Hematopoietic multipotent progenitor cell treated with erythropoietin and hydrocortisone succinate and interleukin-3 and kit ligand, for 15 days (in vitro differentiated cells): Measurements from ENCODE around the gene COIL.
"Not testable (repeated sequence)": the region's sequence is repeated elsewhere in the genome, so short reads cannot be mapped to it uniquely, and the experiment has no call there.

Experiments used
- DNase-seq: peaks from one replicate; pipeline ENCODE4 v3.0.0-alpha.2; 2015; ENCODE audit warnings: low spot score

The COIL gene

DNA sequence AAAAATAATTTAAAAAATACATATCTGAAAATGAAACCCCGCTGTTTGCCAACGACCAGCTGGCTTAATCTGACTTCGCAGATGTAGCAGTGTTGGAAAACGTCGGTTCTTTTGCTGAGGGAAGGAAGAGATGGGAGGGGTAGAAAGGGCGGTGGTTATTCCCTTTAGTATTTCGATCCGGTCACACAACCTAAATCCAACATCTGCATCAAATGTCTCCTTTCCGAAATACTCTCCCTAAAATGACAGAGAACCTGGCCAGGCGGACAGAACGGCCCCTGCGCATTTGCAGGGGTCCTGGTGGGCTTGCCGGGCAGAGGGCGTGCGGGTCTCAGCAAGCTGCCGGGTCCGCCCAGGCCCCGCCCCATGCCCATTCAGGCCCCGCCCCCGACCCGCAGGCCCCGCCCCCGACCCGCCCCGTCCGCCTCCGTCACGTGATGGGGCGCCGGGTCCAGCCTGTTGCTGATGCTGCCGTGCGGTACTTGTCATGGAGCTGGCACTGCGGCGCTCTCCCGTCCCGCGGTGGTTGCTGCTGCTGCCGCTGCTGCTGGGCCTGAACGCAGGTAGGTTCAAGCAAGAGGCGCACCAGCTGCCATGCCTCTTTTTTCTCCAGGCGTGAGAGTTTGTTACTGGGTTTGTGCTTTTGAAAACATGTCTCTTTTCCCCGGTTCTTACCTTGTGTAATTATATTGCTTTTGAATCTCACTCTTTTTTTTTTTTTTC, 17.0 kb upstream of the COIL start, which contains the start of gene SCPEP1:
Gene SCPEP1 (plus strand): TSS at position 459 of the 723 bp plus-strand sequence. CDS start 29 bp downstream, at position 488.
- DNase-seq: peak; percentile 84

DNA sequence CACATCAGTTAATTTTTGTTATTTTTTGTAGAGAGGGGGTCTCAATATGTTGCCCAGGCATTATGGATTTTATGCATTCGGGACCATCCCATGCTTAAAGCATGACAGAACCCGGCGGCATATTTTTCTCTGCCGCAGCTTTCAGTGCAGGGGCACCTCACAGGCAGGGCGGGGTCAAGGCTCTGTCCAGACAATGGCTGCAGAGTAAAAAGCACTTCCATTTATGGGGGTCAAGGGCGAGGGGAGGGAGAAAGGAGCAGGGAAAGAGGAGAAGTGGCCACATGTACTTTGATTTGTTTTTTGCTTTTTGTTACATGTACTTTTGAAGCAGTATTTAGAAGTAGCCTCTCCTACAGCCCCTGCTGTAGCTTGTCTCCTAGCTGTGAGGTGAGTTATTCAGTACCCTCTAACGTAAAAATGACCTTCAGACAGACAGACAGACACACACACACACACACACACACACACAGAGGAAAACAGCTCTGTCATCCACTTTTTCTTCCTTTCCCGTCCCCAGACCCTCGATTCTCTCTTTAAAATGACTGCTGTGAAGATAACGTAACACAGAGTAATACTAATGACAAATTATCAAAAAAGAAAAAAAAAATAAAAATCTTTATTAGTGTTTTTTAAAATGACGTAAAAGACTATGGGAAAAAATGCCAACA, 16.2 kb upstream of the COIL start:
- no peak for DNase-seq

DNA sequence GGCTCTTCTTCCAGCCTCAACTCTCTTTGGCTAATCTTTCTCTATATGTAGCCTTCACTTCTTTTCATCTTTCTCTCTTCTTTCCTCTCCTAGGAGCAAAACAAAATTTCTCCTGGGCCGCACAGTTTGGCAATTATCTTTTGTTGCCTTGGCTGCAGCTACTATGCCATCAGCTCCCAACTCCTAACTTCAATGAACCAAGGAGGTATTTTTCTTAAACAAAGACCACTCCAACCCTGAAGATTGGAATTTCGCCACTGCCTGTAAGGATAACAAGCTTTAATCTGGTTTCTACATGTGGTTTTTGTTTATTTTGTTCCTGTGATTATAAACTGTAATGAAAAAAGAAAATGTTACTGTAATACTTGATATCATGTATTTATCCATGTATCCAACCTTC, 14.8 kb upstream of the COIL start:
- DNase-seq: no peak

DNA sequence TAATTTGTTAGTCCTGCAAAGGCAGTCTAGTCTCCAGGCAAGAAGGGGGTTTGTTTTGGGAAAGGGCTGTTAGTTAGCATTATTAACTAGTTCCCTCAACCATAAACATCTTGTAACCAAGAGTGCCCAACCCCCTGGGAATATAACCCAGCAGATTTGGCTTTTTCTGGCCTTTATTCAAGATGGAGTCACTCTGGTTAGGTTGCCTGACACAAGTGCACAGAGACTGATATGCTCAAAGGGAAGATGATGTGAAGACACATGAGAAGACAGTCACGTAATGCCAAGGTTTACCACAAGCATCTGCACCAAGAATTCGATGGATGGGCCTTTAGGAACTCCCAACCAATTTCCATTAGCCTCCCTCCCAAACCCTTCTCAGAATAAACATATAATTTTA, 13.2 kb upstream of the COIL start:
- no peak for DNase-seq

DNA sequence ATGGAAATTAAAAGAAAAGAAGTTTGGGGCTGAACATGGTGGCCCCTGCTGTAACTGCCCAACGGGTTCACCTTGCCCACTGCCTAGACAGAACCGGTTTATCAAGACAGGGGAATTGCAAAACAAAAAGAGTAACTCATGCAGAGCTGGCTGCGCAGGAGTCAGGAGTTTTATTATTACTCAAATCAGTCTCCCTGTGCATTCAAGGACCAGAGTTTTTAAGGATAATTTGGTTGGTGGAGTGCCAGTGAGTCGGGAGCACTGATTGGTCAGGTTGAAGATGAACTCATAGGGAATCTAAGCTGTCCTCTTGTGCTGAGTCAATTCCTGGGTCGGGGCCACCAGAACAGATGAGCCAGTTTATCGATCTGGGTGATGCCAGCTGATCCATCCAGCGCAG, 12.7 kb upstream of the COIL start:
- no peak for DNase-seq

DNA sequence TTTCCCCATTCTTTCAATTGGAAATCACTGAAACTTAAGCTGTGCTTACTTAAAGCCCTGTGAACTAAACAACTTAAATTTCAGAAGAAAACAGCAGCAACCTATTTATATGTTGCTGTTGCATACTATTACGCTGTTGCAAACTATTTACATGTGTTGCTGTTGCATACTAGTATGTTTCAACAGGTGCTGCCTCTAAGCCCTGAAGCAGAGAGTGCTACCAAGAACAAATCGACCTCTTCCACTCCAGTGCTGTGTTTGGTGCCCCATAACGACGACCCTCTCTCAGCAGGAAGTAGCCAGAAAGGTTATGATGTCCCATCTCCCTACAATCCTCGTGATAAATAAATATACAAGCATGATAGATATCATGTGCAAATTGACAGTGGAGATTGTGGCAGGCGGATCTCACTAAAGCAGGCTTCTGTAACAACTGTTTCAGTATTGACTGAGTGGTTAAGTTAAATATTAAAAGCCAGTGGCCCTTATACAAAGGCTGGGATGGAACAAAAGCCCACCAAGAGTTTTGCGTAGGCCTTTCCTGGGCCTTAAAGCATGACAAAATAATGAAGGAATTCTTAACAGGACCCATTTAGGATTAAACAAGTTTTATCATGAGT, 11.4 kb upstream of the COIL start:
- DNase-seq: no peak

DNA sequence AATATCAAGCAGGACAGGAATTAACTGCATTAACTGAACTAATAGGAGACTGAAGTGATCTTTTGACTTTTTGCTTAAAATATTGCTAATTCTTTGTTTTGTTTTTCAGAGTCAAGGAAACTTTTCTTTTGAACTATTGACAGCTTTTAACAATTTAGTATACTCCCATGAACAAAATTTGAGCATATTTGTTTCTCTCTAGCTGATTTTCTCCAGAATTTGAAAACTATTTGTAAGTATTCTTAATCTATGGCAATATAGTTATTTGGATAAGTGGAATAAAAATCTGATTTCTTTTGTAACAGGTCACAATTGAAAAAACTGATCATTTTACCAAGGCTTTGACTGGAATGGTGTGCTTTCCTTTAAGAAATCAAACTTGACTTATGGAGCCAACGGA, 10.1 kb upstream of the COIL start:
- DNase-seq: no peak

DNA sequence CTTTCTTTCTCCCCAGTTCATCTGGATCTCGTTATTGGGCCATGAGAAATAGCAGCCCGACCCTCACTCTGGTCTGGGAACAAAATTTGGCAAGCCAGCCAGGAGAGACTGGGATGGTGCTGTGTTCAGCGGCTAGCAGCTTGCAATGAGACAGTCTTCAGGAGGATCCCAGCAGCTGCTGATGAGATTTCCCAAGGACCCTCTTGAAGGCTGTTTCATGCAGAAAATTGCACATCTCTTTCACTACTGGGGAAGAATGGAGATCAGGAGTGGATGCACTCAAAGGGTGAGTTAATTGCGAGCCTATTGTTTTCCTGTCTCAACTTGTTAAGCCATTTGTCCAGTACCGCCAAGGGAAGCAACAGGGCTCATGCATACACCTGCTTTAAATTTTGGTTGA, 5.5 kb upstream of the COIL start:
- DNase-seq: no peak

DNA sequence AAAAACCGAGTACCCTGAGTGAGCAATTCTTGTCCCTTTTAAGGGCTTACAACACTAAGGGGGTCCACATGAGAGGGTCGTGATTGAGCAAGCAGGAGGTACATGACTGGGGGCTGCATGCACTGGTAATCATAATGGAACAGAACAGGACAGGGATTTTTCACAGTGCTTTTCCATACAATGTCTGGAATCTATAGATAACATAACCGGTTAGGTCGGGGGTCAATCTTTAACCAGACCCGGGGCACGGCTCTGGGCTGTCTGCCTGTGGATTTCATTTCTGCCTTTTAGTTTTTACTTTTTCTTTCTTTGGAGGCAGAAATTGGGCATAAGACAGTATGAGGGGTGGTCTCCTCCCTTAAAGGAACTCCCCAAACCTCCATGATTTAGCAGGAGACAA, 4.8 kb upstream of the COIL start:
- DNase-seq: not testable (repeated sequence)

DNA sequence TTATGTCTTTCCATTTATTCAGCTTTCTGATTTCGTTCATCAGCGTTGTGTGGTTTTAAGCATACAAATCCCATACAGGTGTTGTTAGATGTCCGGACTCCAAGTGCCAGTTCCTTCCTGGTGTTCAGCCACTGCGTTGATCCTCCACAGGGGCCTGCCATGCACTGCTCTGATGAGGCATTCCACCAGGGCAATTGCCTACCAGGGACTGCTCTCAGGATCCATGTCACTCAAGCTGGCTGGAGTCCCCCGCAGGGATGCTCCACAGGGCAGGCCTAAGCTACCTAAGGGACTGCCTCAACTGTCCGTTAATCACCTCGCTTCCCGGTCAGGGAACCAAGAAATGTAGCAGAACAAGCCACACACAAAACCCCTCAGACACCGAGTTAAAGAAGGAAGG, 4.4 kb upstream of the COIL start:
- DNase-seq: not testable (repeated sequence)

DNA sequence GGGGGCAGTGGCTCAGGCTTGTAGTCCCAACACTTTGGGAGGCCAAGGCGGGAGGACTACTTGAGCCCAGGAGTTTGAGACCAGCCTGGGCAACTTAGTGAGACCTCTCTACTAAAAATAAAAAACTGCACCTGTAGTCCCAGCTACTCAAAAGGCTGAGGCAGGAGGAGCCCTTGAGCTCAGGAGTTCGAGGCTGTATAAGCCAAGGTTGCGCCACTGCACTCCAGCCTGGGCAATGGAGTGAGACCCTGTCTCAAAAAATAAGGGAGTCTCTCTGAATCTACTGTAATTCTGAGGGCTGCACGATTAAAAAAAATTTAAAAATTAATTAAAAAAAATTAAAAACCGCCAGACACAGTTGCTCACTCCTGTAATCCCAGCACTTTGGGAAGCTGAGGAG, 3.9 kb downstream of the COIL start:
- DNase-seq: no peak

DNA sequence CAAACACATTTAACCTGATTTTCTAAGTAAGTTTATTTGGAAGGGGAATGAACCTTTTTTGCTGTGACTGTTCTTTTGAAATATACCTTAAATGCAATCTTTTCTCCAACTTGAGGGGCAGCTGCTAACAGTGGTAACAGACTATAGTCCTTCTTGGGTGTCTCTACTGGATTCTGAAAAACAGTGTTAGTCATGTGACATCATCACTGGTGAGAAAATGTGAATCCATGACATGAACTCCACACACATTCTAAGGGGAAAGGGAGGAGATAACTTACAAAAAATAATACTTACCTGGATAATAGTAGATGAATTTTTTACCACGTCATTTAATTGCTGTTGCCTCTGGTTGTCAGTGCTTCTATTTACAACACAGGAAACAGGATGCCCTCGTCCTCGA, 11.3 kb downstream of the COIL start:
- DNase-seq: no peak

DNA sequence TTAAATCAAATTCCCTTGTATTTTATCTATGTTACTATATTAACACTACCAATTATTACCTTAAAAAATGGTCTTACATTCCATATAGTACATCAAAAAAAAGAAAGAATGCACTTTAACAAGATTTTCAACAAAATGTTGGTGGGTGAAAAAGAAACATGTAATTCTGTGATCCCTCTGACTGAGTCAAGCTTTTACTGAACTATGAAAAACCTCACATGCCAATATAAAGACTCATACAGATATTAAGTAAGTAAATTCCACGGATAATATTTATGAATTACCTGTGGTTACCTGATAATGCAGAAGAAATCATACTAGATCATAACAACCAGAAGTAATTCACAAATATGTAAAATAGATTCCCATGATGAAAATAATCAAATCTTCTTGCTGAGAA, 12.4 kb downstream of the COIL start:
- DNase-seq: no peak

DNA sequence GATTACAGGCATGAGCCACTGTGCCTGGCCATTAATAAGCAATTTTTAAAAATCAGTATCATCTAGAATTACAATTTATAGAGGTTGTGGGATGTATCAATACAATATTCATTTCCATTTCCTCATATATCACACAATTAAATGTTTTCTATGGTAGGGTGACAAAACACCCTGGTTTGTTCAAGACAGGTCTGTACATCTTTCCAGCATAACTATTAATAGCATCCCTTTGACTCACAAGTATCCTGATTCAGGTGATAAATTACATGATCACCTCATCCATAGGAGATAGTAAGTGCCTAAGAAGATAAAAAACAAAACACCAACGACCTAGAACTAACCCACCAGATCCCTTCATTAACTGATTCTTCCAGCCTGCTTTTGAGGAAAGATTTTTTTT, 13.1 kb downstream of the COIL start:
- no peak for DNase-seq

DNA sequence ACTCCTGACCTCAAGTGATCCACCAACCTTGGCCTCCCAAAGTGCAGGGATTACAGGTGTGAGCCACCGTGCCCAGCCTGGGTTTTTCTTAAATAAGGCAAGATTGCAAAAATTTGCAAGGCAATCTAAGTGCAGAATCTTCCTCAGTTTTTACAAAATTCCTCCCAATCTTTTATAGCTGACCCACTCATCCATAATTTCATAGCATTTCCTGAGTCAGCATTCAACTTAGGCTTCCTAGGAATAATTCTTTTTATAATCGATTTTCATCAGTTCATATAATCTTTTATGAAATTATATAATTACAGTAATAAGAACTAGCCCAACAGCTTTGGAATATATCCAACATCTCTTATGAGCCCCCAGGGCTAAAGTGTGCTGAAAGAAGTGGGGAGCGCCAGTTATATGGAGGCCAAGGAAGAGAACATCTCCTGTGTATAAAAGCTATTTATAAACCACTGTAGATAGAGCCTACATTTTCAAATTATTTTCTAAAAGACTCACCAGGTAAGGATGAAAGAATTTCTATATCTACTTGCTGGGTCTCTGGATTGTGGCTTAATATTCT, 14.8 kb downstream of the COIL start:
- DNase-seq: no peak

DNA sequence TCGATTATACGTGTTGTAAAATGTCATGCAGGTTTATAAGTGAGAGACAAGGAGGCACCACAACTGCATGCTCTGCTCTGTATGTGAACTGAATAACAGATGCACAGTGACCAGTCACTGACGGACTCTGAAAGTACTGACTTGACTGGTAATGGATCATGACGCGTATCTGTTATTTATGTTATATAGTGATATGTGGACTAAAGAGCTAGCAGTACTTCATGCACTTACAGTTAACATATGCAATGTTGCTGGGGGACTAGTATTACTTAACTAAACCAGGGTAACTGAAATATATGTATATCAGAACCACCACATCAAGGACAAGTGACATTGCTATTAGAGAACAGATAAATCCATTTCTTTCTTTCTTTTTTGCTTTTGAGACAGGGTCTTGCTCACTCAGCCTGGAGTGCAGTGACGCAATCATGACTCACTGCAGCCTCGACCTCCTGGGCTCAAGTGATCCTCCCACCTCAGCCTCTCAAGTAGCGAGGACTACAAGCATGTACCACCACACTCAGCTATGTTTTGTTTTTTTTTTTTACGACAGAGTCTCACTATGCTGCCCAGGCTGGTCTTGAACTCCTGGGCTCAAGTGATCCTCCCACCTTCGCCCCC, 17.2 kb downstream of the COIL start:
- DNase-seq: no peak

DNA sequence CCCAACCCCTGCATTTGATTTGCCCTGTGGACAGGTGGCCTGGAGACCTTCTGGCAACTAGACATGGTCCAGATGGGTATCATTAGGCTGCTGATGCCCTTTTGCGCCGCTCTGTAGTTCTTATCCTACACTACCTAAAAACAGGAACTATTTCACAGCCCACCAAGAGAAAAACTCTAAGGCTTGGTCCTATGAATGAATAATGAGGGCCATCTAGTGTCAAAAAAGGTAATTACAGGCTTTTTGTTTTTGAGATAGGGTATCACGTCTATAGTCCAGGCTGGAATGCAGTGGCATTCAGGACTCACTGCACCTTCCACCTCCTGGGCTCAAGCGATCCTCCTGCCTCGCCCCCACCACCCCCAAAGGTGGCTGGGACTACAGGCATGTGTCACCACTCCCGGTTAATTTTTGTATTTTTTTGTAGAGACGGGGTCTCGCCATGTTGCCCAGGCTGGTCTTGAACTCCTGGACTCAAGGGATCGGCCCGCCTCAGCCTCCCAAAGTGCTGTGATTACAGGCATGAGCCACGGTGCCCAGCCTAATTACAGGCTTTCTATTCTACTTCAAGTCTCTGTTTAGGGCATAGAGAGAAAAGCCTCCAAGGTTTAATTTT, 20.9 kb downstream of the COIL start:
- peak; percentile 79 for DNase-seq

DNA sequence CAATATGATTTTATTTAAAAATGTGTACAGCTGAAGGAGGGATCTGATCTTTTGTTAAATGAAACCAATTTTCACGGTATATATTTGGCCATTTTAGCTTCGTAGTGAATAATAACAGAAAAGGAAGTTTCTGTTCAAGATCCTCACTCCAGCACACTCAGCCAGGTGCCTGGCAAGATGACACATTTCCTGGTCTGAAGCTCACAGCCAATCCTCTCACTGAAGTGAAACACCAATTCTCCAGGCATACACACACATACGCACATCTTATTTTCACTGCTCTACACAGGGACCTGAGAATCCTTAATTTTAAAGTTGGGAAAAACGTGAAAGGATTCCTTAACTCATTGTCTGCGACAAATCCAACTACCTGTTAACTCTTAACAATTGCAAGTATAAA, 22.6 kb downstream of the COIL start:
- not testable (repeated sequence) for DNase-seq

DNA sequence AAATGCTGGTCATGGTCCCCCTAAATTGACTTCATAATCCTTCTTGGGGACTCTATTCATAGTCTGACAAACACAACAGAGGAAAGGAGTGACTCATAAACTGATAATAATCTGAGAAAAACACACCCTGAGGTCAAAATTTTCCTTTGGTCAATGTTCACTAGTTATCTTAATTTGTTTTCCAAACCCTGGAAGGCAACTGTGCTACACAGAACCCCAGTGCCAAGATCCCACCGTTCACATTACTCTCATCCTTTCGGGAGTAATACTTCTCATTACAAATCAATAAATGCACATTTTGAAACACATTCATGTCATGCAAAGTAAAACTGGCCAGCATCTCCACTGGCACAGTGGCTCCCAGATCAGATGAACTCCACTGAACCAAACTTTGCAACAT, 23.2 kb downstream of the COIL start:
- DNase-seq: no peak

DNA sequence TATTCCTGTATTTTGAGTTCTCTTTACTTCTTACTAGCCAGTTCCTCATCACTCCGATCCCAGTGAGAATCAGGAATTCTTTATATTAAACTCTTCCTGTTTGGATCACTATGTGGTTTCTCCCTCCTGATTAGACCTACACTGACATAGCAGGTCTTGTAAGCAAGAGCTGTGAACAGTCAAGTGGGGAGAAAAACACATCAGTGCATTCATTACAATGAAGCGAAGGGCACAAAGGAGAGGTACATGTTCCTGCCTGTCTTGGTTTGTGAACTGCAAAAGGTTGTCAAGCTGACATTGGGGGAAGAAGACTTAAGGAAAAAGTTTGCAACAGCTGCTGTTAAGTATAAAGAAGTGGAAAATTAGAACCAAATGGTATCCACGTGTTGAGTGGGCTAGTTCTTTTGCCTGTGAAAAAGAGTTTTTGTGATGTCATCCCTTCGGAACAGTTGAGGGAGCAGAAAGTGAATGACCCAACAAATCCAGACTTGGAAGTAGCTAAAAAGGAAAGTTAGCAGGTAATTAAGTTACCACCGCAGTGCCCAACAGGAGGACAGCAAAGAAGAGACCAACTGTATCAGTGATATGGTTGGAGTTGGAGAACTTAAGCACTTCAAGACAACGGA, 24.0 kb downstream of the COIL start:
- DNase-seq: no peak

DNA sequence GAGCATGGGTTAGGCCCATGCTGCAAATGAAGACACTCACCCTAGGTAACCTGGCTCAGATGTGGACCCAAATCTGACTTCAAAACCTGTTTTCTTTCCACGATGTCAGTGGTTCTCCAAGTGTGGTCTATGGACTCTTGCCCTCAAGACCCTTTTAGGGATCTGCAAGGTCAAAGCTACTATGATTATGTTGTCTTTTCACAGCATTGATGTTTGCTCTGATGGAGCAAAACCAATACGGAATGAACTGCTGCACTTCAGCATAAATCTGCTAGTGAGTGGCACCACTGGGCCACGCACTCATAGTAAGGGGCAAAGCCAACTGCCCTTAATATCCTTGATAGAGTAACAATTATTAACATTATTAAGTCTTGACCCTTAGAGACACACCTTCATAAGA, 25.4 kb downstream of the COIL start:
- DNase-seq: no peak

DNA sequence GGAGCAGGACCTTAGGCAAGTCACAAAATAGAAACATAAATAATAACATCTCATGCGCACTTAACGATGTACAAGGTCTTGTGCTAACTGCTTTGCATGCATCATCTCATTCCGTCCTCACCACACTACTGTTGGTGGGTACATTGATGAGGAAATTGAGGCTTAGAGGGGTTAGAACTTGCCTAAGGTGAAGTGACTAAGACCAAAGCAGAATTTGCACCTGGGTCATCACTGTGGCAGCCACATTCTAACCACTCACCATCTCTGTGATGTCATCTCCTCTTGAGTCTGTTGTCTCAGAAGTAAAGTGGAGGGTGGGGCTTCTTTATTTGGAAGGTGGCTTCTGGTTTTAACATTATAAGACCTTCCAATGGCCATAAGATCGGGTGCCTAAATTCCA, 26.6 kb downstream of the COIL start:
- no peak for DNase-seq
